ENCODE measurements around the gene SLC25A48.

SLC25A48 gene

GRCh38 chr5:135822959-135823358 is 11.5 kb upstream of the SLC25A48 start:
- no peak overlapping the region for H3K27ac ChIP-seq (ENCODE audit: low read depth, low read length)
- H3K9ac ChIP-seq (ENCODE audit: low read depth, low read length): no peak overlapping the region
- no peaks in the 10 kb centered on the region for H3K9me3 ChIP-seq (ENCODE audit: insufficient read depth, low read depth, low read length)
- H3K4me1 ChIP-seq (ENCODE audit: insufficient read depth, low read length): peaks cover 5% of the 10 kb centered on the region; the same call in 1 of the 2 replicates
- no peaks in the 10 kb centered on the region for H3K27me3 ChIP-seq (ENCODE audit: insufficient read depth, low read length)
- H3K4me3 ChIP-seq (ENCODE audit: low read length): no peak overlapping the region
- H3K36me3 ChIP-seq (ENCODE audit: insufficient read depth, low read length): no peaks in the 10 kb centered on the region
- 96% methylated on average over 4 of the region's 4 CpGs for WGBS

GRCh38 chr5:135823881-135824280 is 10.6 kb upstream of the SLC25A48 start:
- peaks cover 5% of the 10 kb centered on the region; the same call in 1 of the 2 replicates for H3K4me1 ChIP-seq (ENCODE audit: insufficient read depth, low read length)
- H3K27me3 ChIP-seq (ENCODE audit: insufficient read depth, low read length): peaks cover 5% of the 10 kb centered on the region; the same call in 1 of the 2 replicates
- no peak overlapping the region for H3K9ac ChIP-seq (ENCODE audit: low read depth, low read length)
- H3K4me3 ChIP-seq (ENCODE audit: low read length): no peak overlapping the region
- no peaks in the 10 kb centered on the region for H3K9me3 ChIP-seq (ENCODE audit: insufficient read depth, low read depth, low read length)
- 86% methylated on average over 1 of the region's 1 CpG for WGBS
- H3K27ac ChIP-seq (ENCODE audit: low read depth, low read length): no peak overlapping the region
- no peaks in the 10 kb centered on the region for H3K36me3 ChIP-seq (ENCODE audit: insufficient read depth, low read length)

- peaks cover 8% of the 10 kb centered on the region; the same call in 1 of the 2 replicates for H3K27me3 ChIP-seq (ENCODE audit: insufficient read depth, low read length)
- no peaks in the 10 kb centered on the region for H3K36me3 ChIP-seq (ENCODE audit: insufficient read depth, low read length)
- H3K4me3 ChIP-seq (ENCODE audit: low read length): no peak overlapping the region
- no peak overlapping the region for H3K27ac ChIP-seq (ENCODE audit: low read depth, low read length)
- H3K4me1 ChIP-seq (ENCODE audit: insufficient read depth, low read length): peaks cover 5% of the 10 kb centered on the region; the same call in 1 of the 2 replicates
- no peak overlapping the region for H3K9ac ChIP-seq (ENCODE audit: low read depth, low read length)
- 92% methylated on average over 7 of the region's 7 CpGs for WGBS
- H3K9me3 ChIP-seq (ENCODE audit: insufficient read depth, low read depth, low read length): no peaks in the 10 kb centered on the region
Measured at GRCh38 chr5:135824541-135825041, 9.9 kb upstream of the SLC25A48 start.

- WGBS: 87% methylated on average over 11 of the region's 12 CpGs
- H3K4me3 ChIP-seq (ENCODE audit: low read length): no peak overlapping the region
- H3K9ac ChIP-seq (ENCODE audit: low read depth, low read length): no peak overlapping the region
- H3K27ac ChIP-seq (ENCODE audit: low read depth, low read length): no peak overlapping the region
- H3K9me3 ChIP-seq (ENCODE audit: insufficient read depth, low read depth, low read length): no peaks in the 10 kb centered on the region
- H3K36me3 ChIP-seq (ENCODE audit: insufficient read depth, low read length): no peaks in the 10 kb centered on the region
- H3K4me1 ChIP-seq (ENCODE audit: insufficient read depth, low read length): peaks cover 5% of the 10 kb centered on the region; the same call in 1 of the 2 replicates
- H3K27me3 ChIP-seq (ENCODE audit: insufficient read depth, low read length): peaks cover 12% of the 10 kb centered on the region
Measured at GRCh38 chr5:135825373-135826220, 8.9 kb upstream of the SLC25A48 start.

GRCh38 chr5:135826221-135826525 is 8.3 kb upstream of the SLC25A48 start:
- H3K4me1 ChIP-seq (ENCODE audit: insufficient read depth, low read length): peaks cover 5% of the 10 kb centered on the region; the same call in 1 of the 2 replicates
- peaks cover 17% of the 10 kb centered on the region for H3K27me3 ChIP-seq (ENCODE audit: insufficient read depth, low read length)
- no peaks in the 10 kb centered on the region for H3K36me3 ChIP-seq (ENCODE audit: insufficient read depth, low read length)
- no peak overlapping the region for H3K9ac ChIP-seq (ENCODE audit: low read depth, low read length)
- H3K27ac ChIP-seq (ENCODE audit: low read depth, low read length): no peak overlapping the region
- 87% methylated on average over 3 of the region's 3 CpGs for WGBS
- H3K9me3 ChIP-seq (ENCODE audit: insufficient read depth, low read depth, low read length): no peaks in the 10 kb centered on the region
- no peak overlapping the region for H3K4me3 ChIP-seq (ENCODE audit: low read length)

- H3K4me1 ChIP-seq (ENCODE audit: insufficient read depth, low read length): peaks cover under 1% of the 10 kb centered on the region; the same call in 1 of the 2 replicates
- WGBS: 78% methylated on average over 7 of the region's 8 CpGs
- H3K9me3 ChIP-seq (ENCODE audit: insufficient read depth, low read depth, low read length): no peaks in the 10 kb centered on the region
- H3K4me3 ChIP-seq (ENCODE audit: low read length): no peak overlapping the region
- no peak overlapping the region for H3K9ac ChIP-seq (ENCODE audit: low read depth, low read length)
- H3K36me3 ChIP-seq (ENCODE audit: insufficient read depth, low read length): no peaks in the 10 kb centered on the region
- peaks cover 27% of the 10 kb centered on the region for H3K27me3 ChIP-seq (ENCODE audit: insufficient read depth, low read length)
- H3K27ac ChIP-seq (ENCODE audit: low read depth, low read length): no peak overlapping the region
Measured at GRCh38 chr5:135826994-135827671, 7.3 kb upstream of the SLC25A48 start.

DNA sequence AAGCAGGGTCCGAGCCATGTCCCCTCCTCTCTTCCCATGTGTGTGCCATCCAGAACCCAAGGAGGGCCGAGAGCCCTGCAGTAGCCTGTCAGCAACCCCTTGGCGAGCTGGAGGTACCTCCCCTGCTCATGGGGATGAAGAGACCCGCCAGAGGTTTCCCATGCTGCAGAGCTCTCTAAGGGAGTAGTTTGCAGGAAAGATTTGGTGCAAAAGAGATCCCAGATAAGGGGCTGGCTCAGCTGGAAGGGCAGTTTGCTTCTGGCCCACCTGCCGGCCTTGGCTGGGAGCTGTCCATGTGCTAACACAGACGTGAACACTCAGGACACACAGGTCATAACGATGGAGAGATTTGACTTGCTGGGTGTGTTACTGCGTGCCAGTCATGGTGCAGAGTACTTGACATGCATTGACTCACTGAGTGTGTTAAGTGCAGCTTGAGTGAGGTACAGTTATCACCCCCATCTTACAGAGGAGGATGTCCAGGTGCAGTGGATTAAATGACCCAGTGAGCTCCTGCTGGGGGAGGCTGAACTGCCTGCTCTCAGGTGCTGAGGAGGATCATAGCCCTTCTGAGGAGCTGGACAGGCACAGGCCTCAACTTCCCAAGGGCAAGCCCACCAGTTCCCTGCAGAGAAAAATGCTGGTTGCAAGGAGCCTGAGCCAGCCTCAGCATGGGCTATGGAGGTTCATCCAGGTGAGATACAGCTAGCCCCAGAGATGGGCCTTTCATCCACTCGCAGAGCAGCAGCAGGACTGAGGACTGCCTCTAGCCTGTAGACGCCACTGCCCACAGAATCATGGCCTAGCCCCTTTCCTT is 6.3 kb upstream of the SLC25A48 start:
- Histone ChIP-seq H3K27me3 (ENCODE audit: insufficient read depth, low read length) (peaks cover 37% of the 10 kb centered on the region), H3K4me3 (ENCODE audit: low read length) (no peak overlapping the region), H3K9me3 (ENCODE audit: insufficient read depth, low read depth, low read length) (no peaks in the 10 kb centered on the region), H3K9ac (ENCODE audit: low read depth, low read length) (no peak overlapping the region), H3K27ac (ENCODE audit: low read depth, low read length) (no peak overlapping the region), H3K4me1 (ENCODE audit: insufficient read depth, low read length) (no peaks in the 10 kb centered on the region), H3K36me3 (ENCODE audit: insufficient read depth, low read length) (no peaks in the 10 kb centered on the region)
- 81% methylated on average over 10 of the region's 10 CpGs for WGBS

DNA sequence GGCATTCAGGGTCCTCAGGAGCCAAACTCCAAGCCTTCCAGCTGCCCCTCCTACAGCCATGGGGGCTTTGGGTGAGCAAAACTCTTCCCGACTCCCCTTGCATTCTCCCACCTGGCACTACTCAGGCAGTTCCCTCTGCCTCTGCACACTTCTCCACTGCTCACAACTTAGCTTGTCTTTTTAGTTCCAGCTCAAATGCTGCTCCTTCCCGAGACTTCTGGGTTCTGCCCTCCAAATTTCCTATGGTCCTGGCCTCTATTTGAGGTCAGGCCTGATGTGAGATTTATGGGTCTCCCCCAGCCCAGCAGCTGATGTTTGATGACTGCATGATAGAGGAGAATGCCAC is 5.7 kb upstream of the SLC25A48 start:
- no peaks in the 10 kb centered on the region for H3K4me1 ChIP-seq (ENCODE audit: insufficient read depth, low read length)
- 89% methylated on average over 2 of the region's 2 CpGs for WGBS
- no peak overlapping the region for H3K9ac ChIP-seq (ENCODE audit: low read depth, low read length)
- no peaks in the 10 kb centered on the region for H3K36me3 ChIP-seq (ENCODE audit: insufficient read depth, low read length)
- H3K4me3 ChIP-seq (ENCODE audit: low read length): no peak overlapping the region
- no peak overlapping the region for H3K27ac ChIP-seq (ENCODE audit: low read depth, low read length)
- H3K27me3 ChIP-seq (ENCODE audit: insufficient read depth, low read length): peaks cover 43% of the 10 kb centered on the region
- H3K9me3 ChIP-seq (ENCODE audit: insufficient read depth, low read depth, low read length): no peaks in the 10 kb centered on the region

- Histone ChIP-seq H3K27ac (ENCODE audit: low read depth, low read length) (no peak overlapping the region), H3K4me1 (ENCODE audit: insufficient read depth, low read length) (no peaks in the 10 kb centered on the region), H3K9ac (ENCODE audit: low read depth, low read length) (no peak overlapping the region), H3K4me3 (ENCODE audit: low read length) (no peak overlapping the region), H3K36me3 (ENCODE audit: insufficient read depth, low read length) (no peaks in the 10 kb centered on the region), H3K27me3 (ENCODE audit: insufficient read depth, low read length) (peaks cover 47% of the 10 kb centered on the region), H3K9me3 (ENCODE audit: insufficient read depth, low read depth, low read length) (no peaks in the 10 kb centered on the region)
- 86% methylated on average over 7 of the region's 7 CpGs for WGBS
Measured at GRCh38 chr5:135829179-135829578, 5.3 kb upstream of the SLC25A48 start.

GRCh38 chr5:135829681-135830383 is 4.6 kb upstream of the SLC25A48 start:
- H3K4me1 ChIP-seq (ENCODE audit: insufficient read depth, low read length): no peaks in the 10 kb centered on the region
- 37% methylated on average over 19 of the region's 19 CpGs for WGBS
- H3K27me3 ChIP-seq (ENCODE audit: insufficient read depth, low read length): peaks cover 53% of the 10 kb centered on the region
- H3K36me3 ChIP-seq (ENCODE audit: insufficient read depth, low read length): no peaks in the 10 kb centered on the region
- H3K9me3 ChIP-seq (ENCODE audit: insufficient read depth, low read depth, low read length): no peaks in the 10 kb centered on the region
- H3K4me3 ChIP-seq (ENCODE audit: low read length): no peak overlapping the region
- H3K27ac ChIP-seq (ENCODE audit: low read depth, low read length): no peak overlapping the region
- H3K9ac ChIP-seq (ENCODE audit: low read depth, low read length): no peak overlapping the region
